ENCODE data around the gene CRACR2A.
A peak's percentile ranks its signal among the peaks of the same experiment; 100 is the strongest.

CRACR2A gene

GRCh38 chr12:3667485-3667884 lies 85.4 kb downstream of the CRACR2A start:
- no peak overlapping the region for H3K4me3 ChIP-seq (replicated peaks; ENCODE audit: low read depth, low read length)
- DNase-seq (ENCODE audit: low read depth), result no peak
- TF ChIP-seq CTCF (IDR thresholded peaks at IDR 0.05; ENCODE audit: low read length, missing control alignments), result no peak

- DNase-seq (ENCODE audit: low read depth), result no peak
- TF ChIP-seq CTCF (IDR thresholded peaks at IDR 0.05; ENCODE audit: low read length, missing control alignments), result no peak
- no peak overlapping the region for H3K4me3 ChIP-seq (replicated peaks; ENCODE audit: low read depth, low read length)
Observed at GRCh38 chr12:3666441-3666840, 86.5 kb downstream of the CRACR2A start.

- TF ChIP-seq CTCF (IDR thresholded peaks at IDR 0.05; ENCODE audit: low read length, missing control alignments), result no peak
- no peak for DNase-seq (ENCODE audit: low read depth)
- no peak overlapping the region for H3K4me3 ChIP-seq (replicated peaks; ENCODE audit: low read depth, low read length)
Observed at GRCh38 chr12:3662521-3662921, 90.4 kb downstream of the CRACR2A start.

GRCh38 chr12:3661028-3661427 lies 91.9 kb downstream of the CRACR2A start:
- no peak for TF ChIP-seq CTCF (IDR thresholded peaks at IDR 0.05; ENCODE audit: low read length, missing control alignments)
- no peak overlapping the region for H3K4me3 ChIP-seq (replicated peaks; ENCODE audit: low read depth, low read length)
- no peak for DNase-seq (ENCODE audit: low read depth)

- no peak overlapping the region for H3K4me3 ChIP-seq (replicated peaks; ENCODE audit: low read depth, low read length)
- DNase-seq (ENCODE audit: low read depth), result peak; percentile 59
- peak; percentile 71 for TF ChIP-seq CTCF (IDR thresholded peaks at IDR 0.05; ENCODE audit: low read length, missing control alignments)
Observed at GRCh38 chr12:3658327-3659163, 94.4 kb downstream of the CRACR2A start.

GRCh38 chr12:3656946-3657622 lies 95.8 kb downstream of the CRACR2A start:
- no peak for DNase-seq (ENCODE audit: low read depth)
- TF ChIP-seq CTCF (IDR thresholded peaks at IDR 0.05; ENCODE audit: low read length, missing control alignments), result no peak
- H3K4me3 ChIP-seq (replicated peaks; ENCODE audit: low read depth, low read length), result no peak overlapping the region
